Measurements from ENCODE around the gene RAB4B.
A peak's percentile ranks its signal among the peaks of the same experiment; 100 is the strongest.
"Not testable (repeated sequence)": the region's sequence is repeated elsewhere in the genome, so short reads cannot be mapped to it uniquely, and the experiment has no call there.

Gene RAB4B

DNA sequence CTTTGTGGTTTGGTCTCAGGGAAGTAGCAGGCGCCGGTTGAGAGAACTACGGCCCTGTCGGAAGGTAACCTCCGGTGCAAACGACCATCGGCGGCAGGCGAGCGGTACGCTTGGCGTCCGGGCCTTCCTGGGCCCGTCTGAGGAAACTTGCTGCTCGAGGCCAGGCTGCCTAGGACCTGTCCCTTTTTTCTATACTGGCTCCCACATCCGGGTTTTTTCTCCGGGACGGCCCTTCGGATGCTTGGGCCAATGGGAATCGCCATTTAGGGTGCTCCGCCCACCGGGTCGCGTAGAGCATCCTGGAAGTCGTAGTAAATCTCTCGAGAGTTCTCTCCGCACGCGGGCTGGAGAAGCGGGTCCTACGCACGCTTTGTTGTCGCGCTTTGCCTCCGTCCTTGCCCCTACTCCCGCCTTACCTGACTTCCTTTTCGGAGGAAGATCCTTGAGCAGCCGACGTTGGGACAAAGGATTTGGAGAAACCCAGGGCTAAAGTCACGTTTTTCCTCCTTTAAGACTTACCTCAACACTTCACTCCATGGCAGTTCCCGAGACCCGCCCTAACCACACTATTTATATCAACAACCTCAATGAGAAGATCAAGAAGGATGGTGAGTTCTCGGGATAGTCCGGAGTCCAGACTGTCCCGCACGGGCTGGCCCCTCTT is 27.0 kb upstream of the RAB4B start, which contains the start of gene SNRPA:
Gene SNRPA, plus strand, starts transcription at position 330 of the 664 bp plus-strand sequence. Its CDS starts 206 bp downstream, at position 536.
- DNase-seq (ENCODE audit: low read depth): peak; percentile 91

DNA sequence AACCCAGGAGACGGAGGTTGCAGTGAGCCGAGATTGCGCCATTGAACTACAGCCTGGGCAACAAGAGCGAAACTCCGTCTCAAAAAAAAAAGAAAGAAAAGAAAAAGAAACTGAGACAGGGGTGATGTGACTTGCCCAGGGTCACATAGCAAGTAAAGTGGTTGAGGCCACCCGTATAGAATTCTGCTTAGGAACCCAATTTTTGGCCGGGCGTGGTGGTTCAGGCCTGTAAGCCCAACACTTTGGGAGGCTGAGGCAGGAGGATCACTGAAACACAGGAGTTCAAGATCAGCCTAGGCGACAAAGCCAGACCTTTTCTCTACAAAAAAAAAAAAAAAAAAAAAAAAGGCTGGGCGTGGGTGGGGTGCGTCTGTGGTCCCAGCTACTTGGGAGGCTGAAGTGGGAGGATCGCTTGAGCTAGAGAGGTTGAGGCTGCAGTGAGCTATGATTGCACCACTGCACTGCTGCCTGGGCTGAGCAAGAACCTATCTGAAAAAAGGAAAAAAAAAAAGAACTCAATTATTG is 25.7 kb upstream of the RAB4B start:
- no peak for DNase-seq (ENCODE audit: low read depth)

- no peak for DNase-seq (ENCODE audit: low read depth)
These were observed 23.3 kb upstream of the RAB4B start for GRCh38 chr19:40754611-40755247.

DNA sequence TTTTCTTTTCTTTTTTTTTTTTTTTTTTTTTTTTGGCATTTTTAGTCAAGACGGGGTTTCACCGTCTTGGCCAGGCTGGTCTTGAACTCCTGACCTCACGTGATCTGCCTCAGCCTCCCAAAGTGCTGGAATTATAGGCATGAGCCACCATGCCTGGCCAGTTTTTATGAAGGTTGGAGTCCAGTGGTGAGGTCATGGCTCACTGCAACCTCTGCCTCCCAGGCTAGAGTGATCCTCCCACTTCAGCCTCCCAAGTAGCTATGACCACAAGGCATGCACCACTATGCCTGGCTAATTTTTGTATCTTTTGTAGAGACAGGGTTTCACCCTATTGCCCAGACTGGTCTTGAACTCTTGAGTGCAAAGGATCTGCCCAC is 22.8 kb upstream of the RAB4B start:
- DNase-seq (ENCODE audit: low read depth): no peak

- no peak for DNase-seq (ENCODE audit: low read depth)
These were observed 22.3 kb upstream of the RAB4B start for GRCh38 chr19:40755791-40756190.

- no peak for DNase-seq (ENCODE audit: low read depth)
These were observed 21.4 kb upstream of the RAB4B start for GRCh38 chr19:40756502-40757110.

DNA sequence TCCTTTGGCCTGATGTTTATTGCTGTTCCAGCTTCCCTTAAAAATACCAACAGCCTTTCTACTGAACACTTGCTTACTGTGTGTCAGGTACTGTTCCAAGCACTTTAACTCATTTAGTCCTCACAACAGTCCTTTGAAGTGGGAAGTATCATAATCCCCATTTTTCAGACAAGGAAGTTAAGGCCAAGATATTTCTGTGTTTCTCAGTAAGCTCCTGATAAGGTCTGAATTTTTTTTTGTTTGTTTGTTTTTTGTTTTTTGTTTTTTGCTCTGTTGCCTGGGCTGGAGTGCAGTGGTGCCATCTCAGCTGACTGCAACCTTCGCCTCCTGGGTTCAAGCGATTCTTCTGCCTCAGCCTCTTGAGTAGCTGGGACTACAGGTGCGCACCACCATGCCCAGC is 19.6 kb upstream of the RAB4B start:
- DNase-seq (ENCODE audit: low read depth): no peak

GRCh38 chr19:40759352-40759751 is 18.7 kb upstream of the RAB4B start:
- DNase-seq (ENCODE audit: low read depth): no peak

GRCh38 chr19:40762754-40763470 is 15.1 kb upstream of the RAB4B start:
- no peak for DNase-seq (ENCODE audit: low read depth)

DNA sequence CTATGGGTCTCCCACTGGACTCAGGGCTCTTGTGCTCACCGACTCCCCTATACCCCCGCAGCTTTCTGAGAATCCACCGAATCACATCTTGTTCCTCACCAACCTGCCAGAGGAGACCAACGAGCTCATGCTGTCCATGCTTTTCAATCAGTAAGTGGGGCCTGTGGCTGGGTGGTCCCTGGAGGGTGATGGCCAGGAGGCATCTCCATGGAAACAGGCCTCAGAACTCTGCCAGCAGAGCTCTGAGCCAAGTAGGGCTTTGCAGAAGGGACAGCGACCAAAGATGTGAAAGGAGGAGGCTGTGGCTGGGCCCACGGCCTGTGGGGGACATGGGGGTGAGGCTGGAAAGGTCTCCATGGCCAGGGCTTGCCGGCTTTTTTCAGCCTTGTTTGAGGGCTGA is 14.5 kb upstream of the RAB4B start:
- DNase-seq (ENCODE audit: low read depth): no peak

- DNase-seq (ENCODE audit: low read depth): no peak
These were observed 14.1 kb upstream of the RAB4B start for GRCh38 chr19:40763963-40764362.

DNA sequence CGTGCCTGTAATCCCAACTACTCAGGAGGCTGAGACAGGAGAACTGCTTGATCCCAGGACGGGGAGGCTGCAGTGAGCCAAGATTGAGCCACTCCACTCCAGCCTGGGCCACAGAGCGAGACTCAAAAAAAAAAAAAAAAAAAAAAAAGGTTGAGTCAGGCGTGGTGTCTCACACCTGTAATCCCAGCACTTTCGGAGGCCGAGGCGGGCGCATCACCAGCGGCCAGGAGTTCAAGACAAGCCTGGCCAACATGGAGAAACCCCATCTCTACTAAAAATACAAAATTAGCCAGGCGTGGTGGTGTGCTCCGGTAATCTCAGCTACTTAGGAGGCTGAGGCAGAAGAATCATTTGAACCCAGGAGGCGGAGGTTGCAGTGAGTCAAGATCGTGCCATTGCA is 11.7 kb upstream of the RAB4B start:
- DNase-seq (ENCODE audit: low read depth): not testable (repeated sequence)

GRCh38 chr19:40768869-40769268 is 9.2 kb upstream of the RAB4B start:
- DNase-seq (ENCODE audit: low read depth): no peak

DNA sequence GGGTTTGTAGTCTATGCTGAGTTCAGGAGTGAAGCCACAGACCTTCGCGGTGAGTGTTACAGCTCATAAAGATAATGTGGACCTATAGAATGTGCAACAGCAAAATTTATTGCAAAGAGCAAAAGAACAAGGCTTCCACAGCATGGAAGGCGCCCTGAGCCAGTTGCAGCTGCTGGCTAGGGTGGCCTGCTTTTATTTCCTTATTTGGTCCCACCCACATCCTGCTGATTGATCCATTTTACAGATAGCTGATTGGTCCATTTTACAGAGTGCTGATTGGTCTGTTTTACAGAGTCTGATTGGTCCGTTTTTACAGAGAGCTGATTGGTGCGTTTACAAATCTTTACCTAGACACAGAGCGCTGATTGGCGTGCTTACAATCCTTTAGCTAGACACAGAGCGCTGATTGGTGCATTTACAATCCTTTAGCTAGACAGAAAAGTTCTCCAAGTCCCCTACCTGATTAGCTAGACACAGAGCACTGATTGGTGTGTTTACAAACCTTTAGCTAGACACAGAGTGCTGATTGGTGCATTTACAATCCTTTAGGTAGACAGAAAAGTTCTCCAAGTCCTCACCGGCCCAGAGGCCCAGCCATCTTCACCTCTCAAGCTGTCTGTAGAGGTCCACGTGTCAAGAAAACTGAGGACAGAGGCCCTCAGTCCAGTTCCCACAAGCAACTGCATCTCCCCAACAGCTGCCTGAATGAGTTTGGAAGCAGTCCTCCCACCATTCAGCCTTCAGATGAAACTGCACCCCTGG is 6.8 kb upstream of the RAB4B start:
- not testable (repeated sequence) for DNase-seq (ENCODE audit: low read depth)

- DNase-seq (ENCODE audit: low read depth): no peak
These were observed 3.0 kb upstream of the RAB4B start, which contains the start of gene MIA for GRCh38 chr19:40774916-40775631. MIA (plus strand) TSS chr19:40775521; CDS start chr19:40775543, 22 bp downstream.

DNA sequence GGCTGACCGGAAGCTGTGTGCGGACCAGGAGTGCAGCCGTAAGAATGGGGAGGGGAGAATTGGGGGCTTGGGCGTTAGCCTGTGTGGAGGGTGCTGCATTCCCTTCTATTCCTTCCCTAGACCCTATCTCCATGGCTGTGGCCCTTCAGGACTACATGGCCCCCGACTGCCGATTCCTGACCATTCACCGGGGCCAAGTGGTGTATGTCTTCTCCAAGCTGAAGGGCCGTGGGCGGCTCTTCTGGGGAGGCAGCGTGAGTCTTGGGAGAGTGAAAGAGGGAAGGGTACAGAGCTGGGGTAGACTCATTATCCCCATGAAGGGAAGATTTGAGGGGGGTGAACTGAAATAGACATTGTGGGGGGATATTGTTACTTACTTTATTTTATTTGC is 2.4 kb upstream of the RAB4B start:
- DNase-seq (ENCODE audit: low read depth): no peak

GRCh38 chr19:40776364-40776763 is 1.7 kb upstream of the RAB4B start:
- DNase-seq (ENCODE audit: low read depth): no peak

- DNase-seq (ENCODE audit: low read depth): peak; percentile 70
These were observed 959 bp upstream of the RAB4B start for GRCh38 chr19:40776932-40777644.

DNA sequence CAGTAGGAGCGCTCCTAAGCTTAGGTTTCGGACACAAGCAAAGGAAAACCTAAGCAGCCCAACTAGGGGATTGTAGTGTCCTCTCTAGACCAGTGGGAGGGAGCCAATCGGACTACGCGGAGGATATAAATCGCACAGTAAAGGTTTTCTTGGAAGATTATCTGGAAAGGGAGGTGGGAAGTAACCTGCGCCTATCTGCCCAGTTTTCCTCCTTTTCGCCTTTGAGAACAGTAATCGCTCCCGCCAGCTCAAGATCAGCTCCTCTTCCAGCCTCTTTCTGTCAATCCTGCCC is 456 bp upstream of the RAB4B start:
- DNase-seq (ENCODE audit: low read depth): no peak

DNA sequence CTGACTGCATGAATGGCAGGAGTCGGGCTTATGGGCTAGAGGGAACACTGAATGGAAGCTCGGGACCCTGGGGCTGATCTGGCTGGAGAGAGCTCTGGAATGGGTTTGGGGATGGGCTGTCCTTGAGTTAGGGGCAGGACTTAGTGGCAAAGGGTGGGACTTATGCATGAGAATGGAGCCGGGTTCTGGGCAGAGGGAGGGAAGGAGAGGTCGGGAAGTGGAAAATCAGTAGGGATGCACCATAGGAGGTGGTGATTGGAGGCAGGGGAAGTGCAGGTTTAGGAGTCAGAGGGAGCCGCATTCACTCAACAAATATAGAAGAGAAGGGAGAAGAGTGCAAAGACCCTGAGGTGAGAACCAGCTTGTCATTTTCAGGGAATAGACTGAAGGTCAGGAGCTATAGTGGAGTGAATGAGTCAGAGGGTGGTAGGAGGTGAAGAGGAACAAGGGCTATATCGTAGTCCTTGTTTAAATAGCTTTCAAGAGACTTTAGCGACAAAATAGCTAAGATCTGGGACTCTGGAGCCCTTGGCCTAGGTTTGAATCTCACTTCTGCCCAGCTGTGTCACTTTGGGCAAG is 748 bp downstream of the RAB4B start:
- no peak for DNase-seq (ENCODE audit: low read depth)
